Activated T-helper 2 cell treated with anti-CD3 and anti-CD28 coated beads, Interferon-gamma antibody, Interleukin-2, Interleukin-4, amounts not matched to agents 10 μg/mL and 5 μg/mL and 100 μg/mL, durations not matched to agents 14 hours and 24 hours and 36 hours (primary cell): ENCODE measurements around the gene ABCC11. TPM values are rescaled to one million over a fixed set of nuclear protein-coding genes. Genes with fewer than 3 reads are reported as not detected.
"Not testable (repeated sequence)": the region's sequence is repeated elsewhere in the genome, so short reads cannot be mapped to it uniquely, and the experiment has no call there.

Source experiments
- DNase-seq: peaks from one replicate; pipeline ENCODE4 v3.0.0; 2021; ENCODE audit warnings: low spot score
- H3K27ac Mint-ChIP-seq: one replicate; pipeline ENCODE4 v1.8.0; 2021; ENCODE audit warnings: mixed read lengths
- H3K27me3 Mint-ChIP-seq: one replicate; pipeline ENCODE4 v1.8.0; 2021; ENCODE audit warnings: low read depth, mixed read lengths
- H3K36me3 Mint-ChIP-seq: one replicate; pipeline ENCODE4 v1.8.0; 2021; ENCODE audit warnings: low read depth, mixed read lengths
- H3K4me1 Mint-ChIP-seq: one replicate; pipeline ENCODE4 v1.8.0; 2021; ENCODE audit warnings: low read depth, mixed read lengths
- H3K4me3 Mint-ChIP-seq: one replicate; pipeline ENCODE4 v1.8.0; 2021; ENCODE audit warnings: low read depth, mild to moderate bottlenecking, moderate library complexity, mixed read lengths
- H3K9me3 Mint-ChIP-seq: one replicate; pipeline ENCODE4 v1.8.0; 2021; ENCODE audit warnings: mixed read lengths
- intact Hi-C: fragments of 100-400 bp; cut with micrococcal nuclease; formaldehyde crosslinking; loops from one replicate; pipeline ENCODE4 v1.15.1; 2023
- total RNA-seq: library from RNA; stranded (reverse); gene quantifications from 2 replicates; pipeline ENCODE4 v1.2.3, GENCODE V29; 2022

Gene ABCC11
- total RNA-seq, 1 donor from 2014 or later: 0.09 TPM

GRCh38 chr16:48182979-48183537 lies 64.3 kb downstream of the ABCC11 start:
- intact Hi-C loops: no loop called here
- Mint-ChIP-seq H3K4me3 (no peak overlapping the region), H3K27ac (no peak overlapping the region), H3K4me1 (peaks cover 6% of the 10 kb centered on the region), H3K27me3 (peaks cover 8% of the 10 kb centered on the region), H3K9me3 (no peaks in the 10 kb centered on the region), H3K36me3 (no peaks in the 10 kb centered on the region)
- no peak for DNase-seq

GRCh38 chr16:48181746-48182520 lies 65.4 kb downstream of the ABCC11 start:
- H3K9me3 Mint-ChIP-seq, DNase-seq, H3K27me3 Mint-ChIP-seq, H3K36me3 Mint-ChIP-seq, H3K4me3 Mint-ChIP-seq, H3K4me1 Mint-ChIP-seq, H3K27ac Mint-ChIP-seq, intact Hi-C loops: not testable (repeated sequence)

GRCh38 chr16:48180868-48181480 lies 66.4 kb downstream of the ABCC11 start:
- intact Hi-C loops: no loop called here
- DNase-seq: no peak
- H3K36me3 Mint-ChIP-seq: no peaks in the 10 kb centered on the region
- H3K4me3 Mint-ChIP-seq: no peak overlapping the region
- H3K9me3 Mint-ChIP-seq: no peaks in the 10 kb centered on the region
- H3K4me1 Mint-ChIP-seq: peaks cover 4% of the 10 kb centered on the region
- H3K27ac Mint-ChIP-seq: no peak overlapping the region
- H3K27me3 Mint-ChIP-seq: peaks cover 6% of the 10 kb centered on the region

- intact Hi-C loops: no loop called here
- no peak overlapping the region for H3K27ac Mint-ChIP-seq
- H3K4me3 Mint-ChIP-seq: no peak overlapping the region
- no peak for DNase-seq
- peaks cover 2% of the 10 kb centered on the region for H3K27me3 Mint-ChIP-seq
- H3K4me1 Mint-ChIP-seq: peaks cover 3% of the 10 kb centered on the region
- H3K36me3 Mint-ChIP-seq: no peaks in the 10 kb centered on the region
- H3K9me3 Mint-ChIP-seq: no peaks in the 10 kb centered on the region
Measured at GRCh38 chr16:48176635-48177408, 70.5 kb downstream of the ABCC11 start.

GRCh38 chr16:48173889-48174288 lies 73.5 kb downstream of the ABCC11 start:
- Mint-ChIP-seq H3K9me3 (no peaks in the 10 kb centered on the region), H3K36me3 (no peaks in the 10 kb centered on the region), H3K4me3 (no peak overlapping the region), H3K4me1 (peaks cover 3% of the 10 kb centered on the region), H3K27me3 (peaks cover 2% of the 10 kb centered on the region), H3K27ac (no peak overlapping the region)
- DNase-seq: no peak
- intact Hi-C loops: no loop called here

GRCh38 chr16:48172682-48173081 lies 74.7 kb downstream of the ABCC11 start:
- Mint-ChIP-seq H3K4me1 (peaks cover 3% of the 10 kb centered on the region), H3K27ac (no peak overlapping the region), H3K36me3 (no peaks in the 10 kb centered on the region), H3K4me3 (no peak overlapping the region), H3K9me3 (no peaks in the 10 kb centered on the region), H3K27me3 (peaks cover 1% of the 10 kb centered on the region)
- no peak for DNase-seq
- intact Hi-C loops: no loop called here

- Mint-ChIP-seq H3K4me1 (peaks cover 5% of the 10 kb centered on the region), H3K36me3 (no peaks in the 10 kb centered on the region), H3K27ac (no peak overlapping the region), H3K4me3 (no peak overlapping the region), H3K9me3 (no peaks in the 10 kb centered on the region), H3K27me3 (peaks cover 3% of the 10 kb centered on the region)
- intact Hi-C loops: no loop called here
- DNase-seq: no peak
Measured at GRCh38 chr16:48169896-48170295, 77.4 kb downstream of the ABCC11 start.

GRCh38 chr16:48168075-48168474 lies 79.3 kb downstream of the ABCC11 start:
- Mint-ChIP-seq H3K4me1 (peaks cover 4% of the 10 kb centered on the region), H3K9me3 (no peaks in the 10 kb centered on the region), H3K4me3 (no peak overlapping the region), H3K27ac (no peak overlapping the region), H3K27me3 (peaks cover 6% of the 10 kb centered on the region), H3K36me3 (no peaks in the 10 kb centered on the region)
- intact Hi-C loops: no loop called here
- no peak for DNase-seq

GRCh38 chr16:48166617-48167016 lies 80.7 kb downstream of the ABCC11 start:
- H3K36me3 Mint-ChIP-seq, H3K9me3 Mint-ChIP-seq, intact Hi-C loops, DNase-seq, H3K27ac Mint-ChIP-seq, H3K4me3 Mint-ChIP-seq, H3K4me1 Mint-ChIP-seq: not testable (repeated sequence)
- peaks cover 15% of the 10 kb centered on the region for H3K27me3 Mint-ChIP-seq

- H3K36me3 Mint-ChIP-seq: no peaks in the 10 kb centered on the region
- peaks cover 18% of the 10 kb centered on the region for H3K27me3 Mint-ChIP-seq
- intact Hi-C loops: loop anchor here (2.0 kb wide), 2 partner anchors 1127 to 1219 kb away; no protein-coding TSS in a partner anchor
- peaks cover 4% of the 10 kb centered on the region for H3K4me1 Mint-ChIP-seq
- no peak for DNase-seq
- no peaks in the 10 kb centered on the region for H3K9me3 Mint-ChIP-seq
- H3K4me3 Mint-ChIP-seq: no peak overlapping the region
- no peak overlapping the region for H3K27ac Mint-ChIP-seq
Measured at GRCh38 chr16:48165961-48166578, 81.3 kb downstream of the ABCC11 start.

GRCh38 chr16:48164907-48165715 lies 82.2 kb downstream of the ABCC11 start:
- Mint-ChIP-seq H3K27ac (no peak overlapping the region), H3K27me3 (peaks cover 21% of the 10 kb centered on the region), H3K36me3 (no peaks in the 10 kb centered on the region), H3K4me3 (no peak overlapping the region), H3K4me1 (peaks cover 4% of the 10 kb centered on the region), H3K9me3 (no peaks in the 10 kb centered on the region)
- peak; percentile 46 for DNase-seq
- intact Hi-C loops: loop anchor here (2.0 kb wide), 2 partner anchors 1126 to 1218 kb away; no protein-coding TSS in a partner anchor
